AG09319 (cell line): ENCODE results near the gene S100B.

Source experiments
- DNase-seq: peaks from one replicate; pipeline ENCODE4 v3.0.0-alpha.2; 2010; ENCODE audit warnings: low read depth; ENCODE audit errors: extremely low read depth
- CTCF ChIP-seq: IDR thresholded peaks from 2 replicates; pipeline ENCODE4 v1.5.1; 2011; ENCODE audit warnings: low read depth, mild to moderate bottlenecking, inconsistent platforms, low read length, moderate library complexity

The S100B gene

DNA sequence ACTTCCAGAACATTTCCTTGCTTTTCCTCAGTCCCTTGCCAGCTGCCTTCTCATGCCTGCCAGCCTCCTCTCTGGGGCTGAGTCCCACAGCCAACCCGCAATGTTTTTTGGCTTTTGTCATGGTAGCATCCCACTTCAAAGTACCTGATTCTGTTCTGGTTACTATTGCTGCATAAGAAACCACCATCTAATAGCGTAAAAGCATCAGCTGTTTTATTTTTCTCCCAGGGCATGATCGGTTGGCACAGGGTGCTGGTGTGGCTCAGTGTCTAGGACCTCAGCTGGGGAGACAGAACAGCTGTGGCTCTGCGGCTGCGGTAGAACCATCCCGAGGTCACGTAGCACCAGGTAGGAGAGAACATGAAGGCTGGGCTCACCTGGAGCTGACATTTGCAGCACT lies 21.7 kb upstream of the S100B start:
- DNase-seq, result no peak
- TF ChIP-seq CTCF, result no peak

DNA sequence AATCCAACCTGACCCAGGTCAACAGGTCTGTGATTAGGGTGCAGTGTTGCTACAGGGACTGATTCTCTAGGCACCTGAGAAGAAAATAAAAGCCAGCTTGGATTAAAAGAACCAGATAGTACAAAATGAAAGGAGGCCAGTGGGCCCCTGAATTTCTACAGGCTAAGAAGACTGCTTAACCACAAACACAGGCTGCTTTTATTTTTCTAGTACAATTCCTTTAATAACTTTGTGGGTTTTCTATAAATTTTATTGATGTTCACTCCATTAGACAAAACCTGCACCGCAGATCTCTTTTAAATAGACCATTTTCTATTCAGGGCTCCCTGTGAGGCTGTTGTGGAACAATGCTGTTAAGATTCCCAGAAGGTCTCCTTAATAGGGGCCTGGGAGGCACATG lies 20.9 kb upstream of the S100B start:
- TF ChIP-seq CTCF, result no peak
- DNase-seq, result no peak

- TF ChIP-seq CTCF, result no peak
- no peak for DNase-seq
Measured at GRCh38 chr21:46624050-46624449, 19.2 kb upstream of the S100B start.

- DNase-seq, result no peak
- TF ChIP-seq CTCF, result no peak
Measured at GRCh38 chr21:46622226-46622625, 17.3 kb upstream of the S100B start.

- DNase-seq, result no peak
- TF ChIP-seq CTCF, result no peak
Measured at GRCh38 chr21:46621457-46622182, 16.7 kb upstream of the S100B start.

DNA sequence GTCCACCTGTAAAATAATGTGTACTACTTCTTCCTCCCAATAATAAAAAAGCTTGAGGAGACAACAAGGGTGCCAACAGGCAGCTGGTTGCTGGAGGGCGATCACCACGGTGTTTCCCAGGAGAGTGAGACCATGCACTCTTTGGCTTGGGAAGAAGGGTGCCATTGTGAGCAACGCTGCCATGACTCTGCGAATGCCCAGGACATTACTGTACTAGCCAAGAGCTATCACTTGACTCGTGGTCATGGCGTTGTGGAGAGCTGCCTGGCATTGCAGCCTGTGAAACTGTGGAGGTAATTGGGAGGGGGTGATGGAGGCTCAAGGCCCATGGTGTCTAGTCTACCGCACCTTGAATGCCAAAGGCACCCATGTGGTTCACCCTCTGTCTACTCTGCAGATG lies 16.0 kb upstream of the S100B start:
- TF ChIP-seq CTCF, result no peak

GRCh38 chr21:46619846-46620245 lies 15.0 kb upstream of the S100B start:
- DNase-seq, result no peak
- no peak for TF ChIP-seq CTCF

More for the DNA sequence above, 16.0 kb upstream of the S100B start:
- no peak for DNase-seq
